Measurements from ENCODE around the gene NCR3LG1.

The NCR3LG1 gene

GRCh38 chr11:17371614-17372013 lies 20.0 kb downstream of the NCR3LG1 start:
- no peak for DNase-seq

- no peak for DNase-seq
These were observed 23.9 kb downstream of the NCR3LG1 start for GRCh38 chr11:17375547-17375946.

GRCh38 chr11:17376493-17376892 lies 24.9 kb downstream of the NCR3LG1 start:
- DNase-seq, result no peak

- DNase-seq, result no peak
These were observed 27.1 kb downstream of the NCR3LG1 start for GRCh38 chr11:17378655-17379054.

- no peak for DNase-seq
These were observed 28.0 kb downstream of the NCR3LG1 start for GRCh38 chr11:17379383-17380180.

GRCh38 chr11:17381156-17381555 lies 29.6 kb downstream of the NCR3LG1 start:
- DNase-seq, result no peak

GRCh38 chr11:17382046-17382728 lies 30.6 kb downstream of the NCR3LG1 start:
- no peak for DNase-seq

GRCh38 chr11:17383461-17383860 lies 31.9 kb downstream of the NCR3LG1 start:
- no peak for DNase-seq

GRCh38 chr11:17384002-17384511 lies 32.5 kb downstream of the NCR3LG1 start:
- DNase-seq, result peak; percentile 88

GRCh38 chr11:17385492-17385891 lies 33.9 kb downstream of the NCR3LG1 start:
- DNase-seq, result no peak

- DNase-seq, result no peak
These were observed 34.3 kb downstream of the NCR3LG1 start for GRCh38 chr11:17385926-17386325.

GRCh38 chr11:17386331-17387084 lies 34.9 kb downstream of the NCR3LG1 start:
- DNase-seq, result peak; percentile 62

GRCh38 chr11:17387254-17387653 lies 35.7 kb downstream of the NCR3LG1 start:
- DNase-seq, result no peak

GRCh38 chr11:17387811-17388210 lies 36.2 kb downstream of the NCR3LG1 start:
- no peak for DNase-seq

GRCh38 chr11:17388609-17389210 lies 37.1 kb downstream of the NCR3LG1 start, which contains the start of gene KCNJ11:
KCNJ11 (minus strand) TSS chr11:17388659; CDS start chr11:17388091, 568 bp downstream.
- DNase-seq, result no peak

- peak; percentile 87 for DNase-seq
These were observed 37.8 kb downstream of the NCR3LG1 start for GRCh38 chr11:17389211-17389956.

GRCh38 chr11:17389957-17390649 lies 38.5 kb downstream of the NCR3LG1 start:
- no peak for DNase-seq

GRCh38 chr11:17391493-17392355 lies 40.1 kb downstream of the NCR3LG1 start:
- DNase-seq, result no peak

- no peak for DNase-seq
These were observed 41.3 kb downstream of the NCR3LG1 start for GRCh38 chr11:17392872-17393271.

GRCh38 chr11:17393472-17393871 lies 41.9 kb downstream of the NCR3LG1 start:
- DNase-seq, result no peak
